ENCODE data around the gene SH3BP2. TPM values are rescaled to one million over a fixed set of nuclear protein-coding genes. Genes with fewer than 3 reads are reported as not detected.

SH3BP2 gene
- total RNA-seq, 1 donor = 30.8 TPM

- TF ChIP-seq, protein P1, sequence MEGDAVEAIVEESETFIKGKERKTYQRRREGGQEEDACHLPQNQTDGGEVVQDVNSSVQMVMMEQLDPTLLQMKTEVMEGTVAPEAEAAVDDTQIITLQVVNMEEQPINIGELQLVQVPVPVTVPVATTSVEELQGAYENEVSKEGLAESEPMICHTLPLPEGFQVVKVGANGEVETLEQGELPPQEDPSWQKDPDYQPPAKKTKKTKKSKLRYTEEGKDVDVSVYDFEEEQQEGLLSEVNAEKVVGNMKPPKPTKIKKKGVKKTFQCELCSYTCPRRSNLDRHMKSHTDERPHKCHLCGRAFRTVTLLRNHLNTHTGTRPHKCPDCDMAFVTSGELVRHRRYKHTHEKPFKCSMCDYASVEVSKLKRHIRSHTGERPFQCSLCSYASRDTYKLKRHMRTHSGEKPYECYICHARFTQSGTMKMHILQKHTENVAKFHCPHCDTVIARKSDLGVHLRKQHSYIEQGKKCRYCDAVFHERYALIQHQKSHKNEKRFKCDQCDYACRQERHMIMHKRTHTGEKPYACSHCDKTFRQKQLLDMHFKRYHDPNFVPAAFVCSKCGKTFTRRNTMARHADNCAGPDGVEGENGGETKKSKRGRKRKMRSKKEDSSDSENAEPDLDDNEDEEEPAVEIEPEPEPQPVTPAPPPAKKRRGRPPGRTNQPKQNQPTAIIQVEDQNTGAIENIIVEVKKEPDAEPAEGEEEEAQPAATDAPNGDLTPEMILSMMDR (IDR thresholded peaks at IDR 0.05; ENCODE audit: insufficient read depth, low read length) = no peak
- H3K4me3 ChIP-seq (ENCODE audit: low read depth, low read length) = no peak overlapping the region
- no peak for DNase-seq (ENCODE audit: low read depth)
Observed at GRCh38 chr4:2781911-2782310, 11.0 kb upstream of the SH3BP2 start.

- H3K4me3 ChIP-seq (ENCODE audit: low read depth, low read length) = no peak overlapping the region
- DNase-seq (ENCODE audit: low read depth) = peak; percentile 27
- TF ChIP-seq, protein P1 (IDR thresholded peaks at IDR 0.05; ENCODE audit: insufficient read depth, low read length) = no peak
Observed at GRCh38 chr4:2783790-2784189, 9.1 kb upstream of the SH3BP2 start.

- H3K4me3 ChIP-seq (ENCODE audit: low read depth, low read length) = no peak overlapping the region
- no peak for DNase-seq (ENCODE audit: low read depth)
- TF ChIP-seq, protein P1 (IDR thresholded peaks at IDR 0.05; ENCODE audit: insufficient read depth, low read length) = no peak
Observed at GRCh38 chr4:2785613-2786012, 7.3 kb upstream of the SH3BP2 start.

DNA sequence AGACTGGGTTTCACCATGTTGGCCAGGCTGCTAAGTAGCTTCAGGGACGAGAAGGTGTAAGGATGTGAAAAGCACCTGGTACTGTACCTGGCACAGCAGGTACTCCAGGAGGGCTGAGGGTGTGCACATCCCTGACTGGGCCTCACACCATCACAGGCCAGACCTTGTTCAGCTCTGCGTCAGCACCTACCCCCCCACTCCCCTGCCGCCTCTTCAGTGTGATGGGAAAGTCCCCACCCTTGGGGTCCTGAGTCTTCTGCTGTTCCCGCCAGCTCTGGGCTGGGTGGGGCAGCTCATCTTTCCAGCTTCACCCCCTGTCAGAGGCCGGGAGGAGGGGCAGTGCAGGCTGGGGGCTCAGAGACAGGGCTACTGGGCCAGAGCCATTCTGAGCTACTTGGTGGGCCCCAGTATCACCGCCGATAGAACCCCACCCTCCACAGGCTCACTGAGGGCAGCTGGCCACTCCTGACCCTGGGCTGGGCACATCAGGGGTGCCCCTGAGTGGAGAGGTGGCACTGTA is 6.7 kb upstream of the SH3BP2 start:
- TF ChIP-seq, protein P1 (IDR thresholded peaks at IDR 0.05; ENCODE audit: insufficient read depth, low read length) = no peak
- no peak for DNase-seq (ENCODE audit: low read depth)
- no peak overlapping the region for H3K4me3 ChIP-seq (ENCODE audit: low read depth, low read length)

DNA sequence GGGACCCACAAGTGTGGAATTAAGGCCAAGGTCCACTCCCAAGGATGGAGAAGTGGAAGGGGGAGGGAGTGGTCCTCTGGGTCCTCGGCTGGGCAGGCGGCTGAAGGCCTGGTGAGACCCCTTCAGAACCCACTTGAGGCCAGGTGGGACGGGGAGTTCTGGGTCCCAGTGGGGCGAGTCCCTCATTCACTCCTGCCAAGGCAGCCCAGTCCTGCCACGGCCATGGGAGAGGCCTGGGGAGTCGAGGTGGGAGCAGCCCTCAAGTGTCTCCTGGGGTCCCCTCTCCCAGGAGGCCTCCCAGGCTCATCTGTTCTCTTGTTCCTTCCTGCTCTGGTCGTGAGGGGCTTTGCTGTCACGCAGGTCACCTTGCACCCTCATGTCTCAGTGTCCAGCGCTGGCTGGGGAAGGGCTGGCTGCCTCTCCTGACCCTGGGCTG is 6.1 kb upstream of the SH3BP2 start:
- TF ChIP-seq, protein P1 (IDR thresholded peaks at IDR 0.05; ENCODE audit: insufficient read depth, low read length) = no peak
- H3K4me3 ChIP-seq (ENCODE audit: low read depth, low read length) = no peak overlapping the region
- DNase-seq (ENCODE audit: low read depth) = no peak

DNA sequence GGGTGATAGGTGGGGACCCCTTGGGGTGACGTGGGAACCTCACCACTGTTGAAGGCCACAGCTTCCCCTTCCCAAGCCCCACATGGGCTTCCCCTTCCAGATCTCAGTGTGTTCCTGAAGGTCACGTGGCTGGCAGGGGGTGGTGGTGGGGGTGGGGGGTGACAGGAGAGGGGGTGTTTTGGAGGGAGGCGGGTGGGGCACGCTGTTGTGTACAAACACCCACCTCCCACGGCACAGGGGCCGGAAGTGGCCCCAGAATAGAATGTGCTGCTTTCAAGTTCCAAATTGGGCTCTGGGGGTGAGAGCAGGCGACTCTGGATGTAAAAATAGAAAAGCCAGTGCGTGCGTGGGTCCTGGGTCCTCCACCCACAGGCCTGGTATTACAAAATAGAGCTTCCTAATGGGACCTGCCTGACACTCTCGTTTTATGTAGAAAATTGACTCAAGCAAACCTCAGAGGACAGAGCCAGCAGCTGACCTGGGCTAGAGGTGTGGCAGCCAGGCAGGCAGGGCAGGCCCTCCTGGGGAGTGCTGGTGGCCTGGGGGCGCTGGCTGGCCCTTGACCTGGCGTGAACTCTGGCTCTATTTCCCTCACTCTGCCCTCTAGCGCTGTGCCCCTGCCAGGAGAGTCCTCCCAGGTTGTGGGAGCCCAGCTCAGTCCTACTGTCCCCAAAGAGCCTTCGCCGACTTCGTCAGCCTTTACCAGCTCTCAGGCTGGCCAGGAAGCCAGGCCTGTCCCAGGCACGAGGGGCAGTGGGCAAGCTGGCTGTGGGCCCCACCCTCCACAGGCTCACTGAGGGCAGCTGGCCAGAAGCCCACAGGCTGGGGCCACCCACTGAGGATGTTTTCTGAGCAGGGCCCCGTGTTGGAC is 5.4 kb upstream of the SH3BP2 start:
- H3K4me3 ChIP-seq (ENCODE audit: low read depth, low read length) = no peak overlapping the region
- DNase-seq (ENCODE audit: low read depth) = no peak
- TF ChIP-seq, protein P1 (IDR thresholded peaks at IDR 0.05; ENCODE audit: insufficient read depth, low read length) = no peak
